CMK (cell line): ENCODE measurements around the gene CDH4.

Experiments
- DNase-seq: peaks from one replicate; pipeline ENCODE4 v3.0.0-alpha.2; 2010; ENCODE audit warnings: low read depth

The CDH4 gene

DNA sequence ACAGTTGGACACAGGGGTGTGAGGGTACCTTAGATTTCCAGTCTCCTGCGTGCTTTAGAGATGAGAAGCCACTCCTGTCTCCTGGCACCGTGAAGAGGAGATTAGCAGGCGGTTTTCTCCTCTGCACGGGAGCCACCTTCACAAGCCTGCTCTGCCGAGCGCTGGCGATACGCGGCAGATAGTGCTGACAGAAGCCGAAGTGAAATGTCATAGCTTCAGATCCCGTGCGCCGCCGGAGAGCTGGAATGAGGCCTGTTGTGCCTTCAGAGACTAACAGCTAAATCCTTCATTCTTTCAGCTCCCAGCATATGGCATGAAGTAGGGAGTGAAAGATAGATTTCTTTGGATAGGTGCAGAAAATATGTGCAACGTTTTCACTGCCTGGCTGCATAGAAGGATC, 442.6 kb downstream of the CDH4 start:
- DNase-seq: no peak

DNA sequence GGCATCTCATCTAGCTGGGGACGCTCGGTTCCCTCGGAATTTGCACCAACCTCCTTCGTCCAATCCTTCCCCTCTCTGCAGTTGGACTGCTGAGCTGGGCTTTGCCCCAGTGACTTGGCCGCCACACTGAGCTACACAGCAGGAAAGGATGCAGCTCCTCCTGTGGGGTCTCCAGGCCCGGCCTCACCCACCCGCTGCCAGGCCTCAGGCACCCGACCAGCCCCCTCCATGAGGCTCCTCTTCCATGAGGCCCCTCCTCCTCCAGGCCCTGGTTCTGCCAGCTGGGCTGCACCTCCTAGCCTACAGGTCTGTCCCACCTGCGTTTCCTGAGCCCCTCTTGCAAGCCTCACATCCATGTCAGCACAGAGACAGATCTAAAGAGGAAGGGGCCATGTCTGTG, 443.7 kb downstream of the CDH4 start:
- DNase-seq: no peak

DNA sequence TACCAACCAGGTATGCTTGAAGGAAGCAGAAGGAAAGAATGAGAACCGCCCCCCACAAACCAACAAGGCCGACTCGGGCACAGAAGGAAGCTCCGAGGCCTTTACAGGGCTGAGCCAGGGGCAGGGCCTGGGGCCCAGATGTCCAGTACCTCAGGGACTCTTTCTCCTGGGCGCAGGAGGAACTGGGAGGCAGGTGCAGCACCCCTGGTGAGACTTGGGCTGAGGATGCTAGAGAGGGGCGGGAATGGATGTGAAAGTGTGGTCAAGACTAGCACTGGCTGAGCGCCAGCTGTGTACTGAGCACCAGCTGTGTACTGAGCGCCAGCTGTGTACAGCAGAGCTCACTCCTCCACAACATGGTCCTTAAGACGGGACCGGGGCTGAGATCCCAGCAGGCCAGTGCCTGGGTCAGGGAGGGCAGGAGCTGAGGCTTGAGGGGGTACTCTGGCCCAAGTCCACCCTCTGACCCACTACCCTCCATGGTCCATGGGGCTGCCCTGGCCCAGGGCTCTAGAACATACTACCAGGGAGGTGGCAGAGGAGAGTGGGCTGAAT, 444.2 kb downstream of the CDH4 start:
- DNase-seq: no peak

DNA sequence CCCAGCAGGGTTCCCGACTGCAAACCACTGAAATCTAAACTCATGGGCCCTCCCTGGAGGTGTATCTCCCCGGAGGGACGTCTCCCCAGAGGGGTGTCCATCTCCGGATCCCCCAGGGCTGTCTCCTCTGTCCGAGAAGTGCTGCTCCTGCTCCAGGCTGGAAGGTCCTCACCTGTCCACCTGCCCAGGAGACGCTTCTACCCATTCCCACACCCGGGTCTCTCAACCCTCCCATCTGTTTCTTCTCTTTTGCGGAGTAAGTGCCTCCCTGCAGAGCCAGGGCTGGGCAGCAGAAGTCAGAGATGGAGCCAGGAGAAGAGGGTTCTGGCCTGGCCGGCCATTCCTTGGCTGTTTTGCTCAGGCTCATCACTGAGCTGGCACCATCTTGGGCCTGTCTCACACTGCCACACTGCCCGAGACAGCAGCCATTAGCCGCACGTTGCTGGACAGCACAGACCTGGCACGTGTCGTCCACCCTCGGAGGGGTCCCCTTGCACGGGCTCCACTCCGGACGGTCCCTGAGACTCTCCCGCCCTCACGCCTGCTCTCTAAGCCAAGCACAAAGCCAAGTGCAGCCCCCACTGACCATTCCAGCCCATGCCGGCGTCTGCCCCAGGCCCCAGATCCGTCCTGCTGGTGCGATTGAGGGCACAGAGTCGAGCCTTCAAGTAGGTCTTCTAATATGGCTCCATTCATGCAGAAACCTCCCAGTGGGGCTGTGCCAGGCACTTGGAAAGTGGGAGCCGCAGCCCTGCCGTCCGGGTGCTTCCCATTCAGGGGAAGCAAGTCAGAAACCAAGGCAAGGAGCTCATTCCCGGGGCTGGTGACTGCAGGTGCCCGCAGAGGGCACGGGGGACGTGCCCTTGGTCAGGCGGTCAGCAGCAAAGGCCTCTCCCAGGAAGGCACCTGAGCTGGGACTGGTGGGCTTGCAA, 445.9 kb downstream of the CDH4 start:
- no peak for DNase-seq

DNA sequence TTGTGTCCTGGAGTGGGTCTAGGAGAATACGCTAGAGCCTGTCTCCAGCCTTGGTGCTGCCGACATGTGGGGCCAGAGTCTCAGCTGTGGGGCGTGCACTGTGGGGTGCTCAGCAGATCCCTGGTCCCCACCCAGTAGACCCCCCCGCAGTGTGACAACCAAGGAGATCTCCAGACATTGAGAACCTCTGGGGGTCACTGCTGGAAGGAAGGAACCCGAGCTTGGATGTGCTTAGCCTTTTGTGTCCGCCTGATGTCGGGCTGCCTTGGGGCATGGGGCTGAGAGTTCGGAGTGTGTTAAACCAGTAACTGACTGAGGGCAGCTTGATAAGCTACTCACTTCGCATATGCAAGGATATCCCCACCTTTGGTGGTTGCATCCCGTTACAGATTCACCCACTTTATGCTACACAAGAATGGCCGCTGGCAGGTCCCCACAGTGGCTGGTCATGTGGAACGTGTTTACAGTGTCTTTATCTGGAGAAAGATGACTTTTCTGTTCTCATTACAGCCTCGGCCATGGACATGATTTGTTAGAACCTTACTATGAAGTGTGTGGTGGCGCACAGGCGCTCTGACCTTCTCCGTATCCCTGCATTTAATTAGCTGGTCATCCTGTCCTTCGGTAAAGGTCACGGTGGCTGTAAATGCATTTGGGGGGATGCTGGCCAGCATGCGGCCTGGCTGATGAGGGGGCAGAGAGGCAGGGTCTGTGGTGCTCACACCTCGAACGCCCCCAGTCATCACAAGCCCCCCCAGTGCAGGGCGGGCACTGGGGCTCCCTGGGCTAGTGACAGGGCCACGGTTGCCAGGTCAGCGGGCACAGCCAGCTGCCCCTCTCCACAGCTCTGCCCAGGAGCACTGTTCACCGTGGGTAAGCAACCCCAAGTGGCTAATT, 446.8 kb downstream of the CDH4 start:
- no peak for DNase-seq

DNA sequence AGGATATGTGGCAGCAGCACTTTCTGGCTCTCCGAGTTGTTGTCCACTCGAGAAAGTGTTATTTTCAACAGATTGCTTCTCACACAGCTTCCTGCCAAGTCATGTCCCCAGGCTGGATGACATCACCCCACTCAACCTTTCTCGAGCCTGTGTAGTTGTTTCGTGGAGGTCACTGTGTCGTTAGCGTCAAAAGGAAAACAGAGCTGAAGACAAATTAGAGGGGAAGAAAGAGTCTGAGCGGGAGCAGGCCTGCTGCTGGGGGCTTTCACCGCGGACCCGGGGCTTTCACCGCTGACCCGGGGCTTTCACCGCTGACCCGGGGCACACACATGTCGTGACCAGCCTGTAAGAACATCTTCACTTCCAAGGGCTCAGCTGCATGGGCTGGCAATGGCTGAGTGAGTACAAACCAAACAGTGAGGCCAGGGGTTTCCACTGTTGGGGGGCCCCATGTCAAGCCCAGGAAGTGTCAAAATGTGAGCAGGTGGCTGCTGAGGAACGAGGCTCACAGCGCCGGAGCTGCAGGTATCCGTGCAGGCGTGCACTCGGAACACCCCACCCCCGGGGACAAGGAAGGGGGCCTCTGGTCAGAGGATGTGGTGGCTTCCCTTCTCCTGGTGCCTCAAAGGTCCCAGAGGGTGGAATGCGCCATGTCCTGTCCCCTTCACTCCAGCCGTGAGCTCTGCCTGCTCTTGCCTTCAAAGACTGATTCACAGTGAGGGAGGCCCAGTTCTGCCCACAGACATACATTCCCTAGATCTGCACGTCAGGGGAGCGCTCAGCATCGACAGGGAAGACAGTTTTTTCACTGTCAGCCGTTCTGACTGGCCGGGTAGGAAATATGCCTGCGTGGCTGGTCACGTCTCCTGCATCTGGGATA, 447.7 kb downstream of the CDH4 start:
- DNase-seq: no peak

DNA sequence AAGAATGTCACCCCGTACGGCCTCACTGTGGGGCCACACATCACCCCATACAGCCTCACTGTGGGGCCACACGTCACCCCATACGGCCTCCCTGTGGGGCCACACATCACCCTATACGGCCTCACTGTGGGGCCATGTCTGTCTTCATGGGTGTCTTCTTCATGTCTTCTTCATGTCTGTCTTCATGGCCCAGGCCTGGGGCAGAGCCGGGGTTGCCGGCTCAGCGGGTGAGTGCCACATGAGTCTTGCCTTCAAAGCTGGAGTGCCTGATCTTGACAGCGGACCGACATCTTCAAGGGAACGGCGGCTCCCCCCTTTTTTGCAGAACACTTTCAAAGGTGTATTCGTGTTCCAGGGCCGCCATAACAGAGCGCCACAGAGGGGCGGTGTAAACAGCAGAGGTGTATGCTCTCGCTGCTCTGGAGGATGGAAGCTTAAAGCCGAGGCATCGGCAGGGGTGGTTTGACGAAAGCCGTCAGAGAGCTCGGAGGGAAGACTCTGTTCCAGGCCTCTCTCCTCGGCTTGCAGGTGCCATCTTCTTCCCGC, 448.6 kb downstream of the CDH4 start:
- DNase-seq: no peak

DNA sequence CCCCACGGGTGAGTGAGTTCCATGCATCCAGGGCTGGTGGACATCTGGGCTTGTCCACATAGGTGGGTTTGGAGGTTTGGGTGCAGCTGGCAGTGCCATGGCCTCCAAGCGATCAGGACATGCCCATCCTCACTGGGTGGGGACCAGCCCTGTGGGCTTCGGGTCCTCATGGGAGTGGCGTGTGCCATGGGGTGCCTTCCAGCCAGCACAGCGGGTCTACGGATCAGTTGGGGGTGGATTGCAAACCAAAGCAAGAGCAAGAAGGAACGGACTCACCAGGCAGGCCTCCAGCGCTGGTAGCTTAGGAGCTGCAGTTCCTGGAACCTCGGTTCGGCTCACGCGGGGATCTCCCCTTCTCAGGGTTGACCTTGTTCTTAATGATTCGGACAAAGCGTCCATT, 449.3 kb downstream of the CDH4 start:
- DNase-seq: no peak

DNA sequence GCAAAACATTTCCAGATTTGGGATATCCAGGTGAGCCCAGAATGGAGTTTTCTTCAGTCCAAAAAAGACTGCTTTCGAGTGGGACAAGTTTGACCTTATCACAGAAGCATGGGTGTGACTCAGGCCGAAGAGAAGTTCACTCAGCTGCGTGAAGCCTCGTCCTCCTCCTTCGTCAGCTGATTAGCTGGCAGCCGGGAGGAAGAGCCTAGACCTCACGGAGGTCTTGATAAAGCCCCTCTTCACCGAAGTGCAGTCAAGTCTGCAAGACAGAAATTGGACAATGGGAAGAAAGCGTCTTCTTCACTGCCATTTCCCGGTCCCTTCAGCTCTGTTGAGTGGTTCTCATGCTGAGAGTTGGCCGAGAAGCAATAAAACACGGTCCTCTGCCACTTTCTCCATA, 449.7 kb downstream of the CDH4 start:
- no peak for DNase-seq

DNA sequence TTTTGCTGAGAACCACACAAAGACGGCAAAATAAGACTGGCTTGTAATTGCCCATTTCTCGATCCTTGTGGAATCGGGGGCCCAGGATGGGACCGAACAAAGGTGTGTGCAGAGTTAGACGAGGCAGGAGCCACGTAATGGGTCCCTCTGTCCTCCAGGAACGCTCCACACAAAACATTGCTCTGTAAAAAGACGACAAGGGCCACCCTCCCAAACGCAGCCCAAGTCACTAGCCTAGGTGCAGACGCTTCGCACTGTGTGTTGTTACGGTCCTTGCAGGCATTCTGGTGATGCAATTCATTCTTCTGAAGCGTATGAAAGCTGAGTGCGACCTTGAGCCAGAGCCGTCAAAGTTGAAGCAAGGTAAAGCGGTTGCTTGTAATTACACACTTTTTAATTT, 450.2 kb downstream of the CDH4 start:
- no peak for DNase-seq

DNA sequence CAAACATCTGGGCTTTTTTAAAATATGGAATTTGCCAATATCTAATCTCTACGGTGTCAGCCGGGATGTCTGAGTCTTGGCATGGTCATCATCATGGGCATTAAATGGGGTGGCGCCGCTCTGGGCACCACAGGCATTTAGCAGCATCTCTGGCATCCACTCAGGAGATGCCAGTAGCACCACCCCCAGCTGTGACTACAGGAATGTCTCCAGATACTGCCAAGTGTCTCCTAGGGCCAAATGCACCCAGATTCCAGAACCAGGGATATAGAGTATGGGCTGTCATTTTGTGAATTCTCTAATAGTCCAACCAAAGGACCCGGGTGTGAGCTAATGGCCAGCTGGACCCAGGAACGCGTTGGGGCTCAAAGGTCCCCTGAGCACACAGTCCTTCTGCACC, 452.6 kb downstream of the CDH4 start:
- DNase-seq: no peak

DNA sequence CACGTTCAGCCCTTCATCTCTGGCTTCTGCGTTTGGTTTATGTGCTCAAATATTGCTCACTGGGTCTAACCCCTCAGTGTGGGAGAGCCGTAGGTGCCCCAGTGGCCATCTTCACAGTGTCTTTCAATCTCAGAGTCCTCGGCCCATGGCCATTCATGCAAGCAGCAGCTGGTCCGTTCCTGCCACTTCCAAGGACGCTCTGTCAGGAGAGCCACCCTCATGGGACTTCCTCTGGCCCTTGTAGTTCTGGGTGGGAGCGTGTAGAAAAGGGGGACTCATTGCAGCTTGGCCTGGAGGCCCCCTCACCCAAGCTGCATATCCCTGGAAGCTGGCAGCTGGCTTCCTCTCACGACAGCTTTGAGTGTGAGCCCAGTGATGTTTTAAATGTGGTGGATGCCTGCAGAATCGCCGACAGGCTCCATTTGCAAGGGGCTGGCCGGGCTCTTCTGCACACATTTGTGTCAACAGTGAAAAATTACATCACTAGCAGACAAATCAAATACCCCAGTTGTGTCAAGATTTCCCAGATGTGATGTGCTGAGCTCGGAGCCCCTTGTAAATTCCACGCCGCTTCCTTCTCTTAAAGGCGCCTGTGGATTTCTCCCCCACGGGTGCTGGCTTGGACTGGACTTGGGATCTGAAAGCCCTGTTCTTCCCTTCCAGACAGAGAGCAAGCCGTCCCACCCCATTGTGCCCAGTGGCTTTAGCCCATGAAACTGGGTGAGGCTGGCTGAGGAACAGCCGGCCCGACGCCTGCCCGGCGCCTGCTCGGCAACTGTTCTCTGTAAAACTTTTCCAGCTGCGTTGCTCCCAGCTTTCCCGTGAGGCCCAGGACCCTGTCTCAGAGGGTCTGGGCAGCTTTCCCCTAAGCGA, 453.6 kb downstream of the CDH4 start:
- DNase-seq: no peak

DNA sequence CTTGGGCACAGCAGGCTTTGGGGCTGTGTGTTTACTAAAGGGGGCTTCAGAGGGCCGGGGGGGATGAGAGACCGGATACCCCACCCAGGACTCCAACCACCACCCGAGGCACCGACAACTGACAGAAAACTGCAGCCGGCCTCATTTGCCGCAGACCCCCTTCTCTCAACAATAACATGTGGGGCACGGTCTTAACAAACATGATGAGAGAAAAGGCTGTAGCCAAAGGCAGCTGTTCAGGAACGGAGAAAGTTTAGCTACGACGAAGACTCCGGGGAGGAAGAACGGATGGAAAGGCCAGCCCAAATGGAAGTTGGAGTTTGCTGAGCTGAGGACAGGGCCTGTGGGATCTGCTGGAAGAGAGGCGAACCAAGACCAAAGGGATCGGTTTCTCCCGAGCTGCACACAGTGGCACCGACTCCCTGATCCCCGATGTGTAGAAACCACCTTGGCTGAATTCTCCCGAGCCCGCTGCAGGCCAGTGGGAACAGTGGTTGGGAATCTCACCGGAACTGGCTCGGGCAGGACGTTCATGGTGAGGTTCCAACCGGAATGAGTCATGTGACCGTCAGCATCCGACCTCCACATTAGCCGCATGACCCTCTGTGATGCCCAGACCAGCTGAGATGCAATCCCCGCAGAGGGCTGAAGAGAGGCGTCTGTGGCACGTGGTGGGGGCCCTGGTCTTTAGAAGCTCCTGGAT, 454.3 kb downstream of the CDH4 start:
- no peak for DNase-seq

DNA sequence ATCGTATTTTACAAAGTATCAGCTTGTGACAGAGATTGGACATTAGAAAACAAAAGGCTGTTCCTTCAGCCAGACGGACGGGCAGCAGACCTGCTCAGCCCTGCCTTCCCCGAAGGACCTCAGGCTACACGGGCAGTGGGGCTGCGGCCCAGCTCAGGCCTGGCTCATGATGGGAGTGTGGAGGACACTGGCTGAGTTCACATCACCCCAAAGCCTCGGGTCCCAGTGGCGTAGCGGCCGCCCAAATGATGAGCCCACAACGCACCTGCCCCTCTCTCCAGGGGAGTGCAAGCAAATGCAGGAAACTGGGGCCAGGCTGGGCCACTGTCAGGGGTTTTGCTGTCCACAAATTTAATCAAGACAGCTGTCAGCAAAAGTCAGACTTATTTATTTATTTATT, 456.8 kb downstream of the CDH4 start:
- no peak for DNase-seq

DNA sequence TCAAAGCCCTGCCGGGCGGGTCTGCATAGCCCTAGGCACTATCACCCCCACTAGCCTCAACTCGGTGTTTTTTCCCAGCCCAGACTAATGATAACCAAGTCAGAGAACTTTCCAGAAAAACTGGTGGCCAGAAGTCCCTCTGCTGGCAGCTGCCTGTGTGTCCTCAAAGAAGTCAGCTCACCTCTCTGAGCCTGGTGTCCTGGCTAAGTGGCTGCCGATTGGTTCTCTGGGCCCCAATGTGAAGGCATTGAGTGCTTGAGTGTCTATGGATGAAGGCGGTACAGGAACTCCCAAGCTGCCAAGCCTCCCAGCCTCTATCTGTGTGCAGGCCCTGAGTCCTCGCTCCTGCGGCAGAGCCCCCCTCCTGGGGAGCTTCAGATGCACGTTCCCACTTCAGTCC, 458.0 kb downstream of the CDH4 start:
- DNase-seq: no peak

DNA sequence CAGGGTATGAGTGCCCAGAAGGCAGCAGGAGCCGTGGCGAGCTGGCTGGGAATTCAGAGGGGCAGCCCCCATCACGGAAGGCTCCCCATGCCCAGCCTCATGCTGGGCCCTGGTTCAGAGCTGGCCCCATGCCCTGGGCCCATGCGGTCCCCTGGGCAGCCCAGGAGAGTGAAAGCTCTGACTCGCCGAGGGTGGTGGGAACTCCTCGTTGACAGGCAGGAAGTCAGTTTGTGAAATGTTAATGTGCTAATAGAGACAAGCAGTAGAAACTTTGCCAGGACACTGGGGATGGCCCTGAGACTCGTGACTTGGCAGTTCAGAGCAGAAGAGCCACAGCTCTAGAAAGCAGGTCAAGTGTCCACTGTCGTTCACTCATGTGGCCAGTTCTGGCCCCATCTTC, 460.6 kb downstream of the CDH4 start:
- DNase-seq: no peak

DNA sequence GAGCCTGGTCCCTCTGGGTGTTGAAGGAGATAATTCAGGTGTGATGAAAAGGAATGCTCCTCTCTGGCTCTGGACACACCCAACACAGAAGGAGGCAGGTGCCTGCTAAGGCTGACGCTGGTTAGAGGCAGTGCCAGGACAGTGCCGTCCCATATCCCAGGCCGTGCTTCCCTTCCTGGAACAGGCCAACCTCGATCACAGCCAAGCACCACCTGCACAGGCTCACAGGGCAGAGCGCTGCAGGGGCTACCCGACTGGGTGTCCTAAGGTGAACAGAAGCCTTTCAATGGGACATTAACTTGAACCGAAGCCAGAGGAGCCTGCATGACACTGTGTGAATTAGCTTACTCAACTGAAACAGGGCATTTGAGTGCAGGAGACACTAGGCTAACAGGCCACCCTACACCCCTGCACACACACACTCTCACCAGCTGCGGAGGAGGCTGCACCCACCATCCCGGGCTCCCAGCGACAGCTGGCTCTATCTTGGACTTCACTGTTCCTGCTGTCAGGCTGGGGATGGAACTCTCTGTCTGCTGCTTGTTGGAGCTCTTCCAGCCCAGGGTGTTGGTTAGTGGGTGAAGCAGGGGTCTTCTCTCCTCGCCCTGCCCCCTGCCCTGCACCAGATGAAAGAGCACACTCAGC, 466.4 kb downstream of the CDH4 start:
- DNase-seq: no peak

DNA sequence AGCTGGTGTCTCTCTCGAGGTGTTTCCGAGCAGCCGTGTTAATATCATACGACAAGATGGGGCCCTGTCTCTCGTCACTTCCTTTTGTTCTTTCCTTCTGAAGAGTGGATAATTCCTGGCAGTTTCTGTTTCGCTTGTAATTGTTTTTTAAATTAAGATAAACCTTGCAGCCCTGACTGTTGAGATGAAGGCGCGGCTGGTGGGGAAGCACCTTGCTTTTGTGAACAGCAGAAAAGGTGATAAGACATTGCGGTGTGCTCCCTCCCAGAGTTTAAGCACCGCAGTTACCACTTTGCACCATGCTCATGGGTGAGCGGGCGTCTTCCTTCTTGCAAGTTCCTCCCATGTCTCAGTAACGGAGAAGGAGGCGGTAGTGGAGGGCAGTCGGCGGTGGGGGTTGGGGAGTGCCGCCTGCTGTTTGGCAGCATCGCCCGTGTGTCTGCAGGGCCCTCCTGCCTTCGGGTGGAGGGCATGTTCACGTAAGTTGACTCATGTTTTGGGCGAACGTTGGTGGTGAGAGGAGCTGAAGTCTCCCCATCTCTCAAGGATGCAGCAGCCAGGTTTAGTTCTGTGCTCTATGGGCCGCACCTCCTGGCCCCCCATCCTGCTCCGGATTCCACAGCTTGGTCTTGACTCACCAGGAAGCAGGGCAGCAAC, 467.8 kb downstream of the CDH4 start:
- peak; percentile 61 for DNase-seq

DNA sequence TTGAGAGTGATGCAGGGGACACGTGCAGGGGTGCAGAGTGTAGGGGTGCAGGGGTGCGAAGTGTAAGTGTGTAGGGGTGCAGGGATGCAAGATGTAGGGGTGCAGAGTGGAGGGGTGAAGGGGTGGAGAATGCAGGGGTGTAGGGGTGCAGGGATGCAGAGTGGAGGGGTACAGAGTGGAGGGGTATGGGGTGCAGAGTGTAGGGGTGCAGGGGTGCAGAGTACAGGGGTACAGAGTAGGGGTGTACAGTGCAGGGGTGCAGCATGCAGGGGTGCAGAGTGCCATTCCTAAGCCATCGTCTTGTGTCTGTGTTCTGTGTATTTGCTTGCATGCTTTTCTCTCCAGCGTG, 468.3 kb downstream of the CDH4 start:
- no peak for DNase-seq
